ENCODE results near the gene EIF2B2.

GRCh38 chr14:74968811-74969210 lies 33.9 kb upstream of the EIF2B2 start:
- no peak for TF ChIP-seq POLR2A (IDR thresholded peaks at IDR 0.05)
- TF ChIP-seq, protein P1, sequence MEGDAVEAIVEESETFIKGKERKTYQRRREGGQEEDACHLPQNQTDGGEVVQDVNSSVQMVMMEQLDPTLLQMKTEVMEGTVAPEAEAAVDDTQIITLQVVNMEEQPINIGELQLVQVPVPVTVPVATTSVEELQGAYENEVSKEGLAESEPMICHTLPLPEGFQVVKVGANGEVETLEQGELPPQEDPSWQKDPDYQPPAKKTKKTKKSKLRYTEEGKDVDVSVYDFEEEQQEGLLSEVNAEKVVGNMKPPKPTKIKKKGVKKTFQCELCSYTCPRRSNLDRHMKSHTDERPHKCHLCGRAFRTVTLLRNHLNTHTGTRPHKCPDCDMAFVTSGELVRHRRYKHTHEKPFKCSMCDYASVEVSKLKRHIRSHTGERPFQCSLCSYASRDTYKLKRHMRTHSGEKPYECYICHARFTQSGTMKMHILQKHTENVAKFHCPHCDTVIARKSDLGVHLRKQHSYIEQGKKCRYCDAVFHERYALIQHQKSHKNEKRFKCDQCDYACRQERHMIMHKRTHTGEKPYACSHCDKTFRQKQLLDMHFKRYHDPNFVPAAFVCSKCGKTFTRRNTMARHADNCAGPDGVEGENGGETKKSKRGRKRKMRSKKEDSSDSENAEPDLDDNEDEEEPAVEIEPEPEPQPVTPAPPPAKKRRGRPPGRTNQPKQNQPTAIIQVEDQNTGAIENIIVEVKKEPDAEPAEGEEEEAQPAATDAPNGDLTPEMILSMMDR (IDR thresholded peaks at IDR 0.05): no peak
- TF ChIP-seq EP300 (IDR thresholded peaks at IDR 0.05): no peak
- TF ChIP-seq POLR2AphosphoS5 (IDR thresholded peaks at IDR 0.05): no peak
